ENCODE data around the gene KIAA1549.

DNA sequence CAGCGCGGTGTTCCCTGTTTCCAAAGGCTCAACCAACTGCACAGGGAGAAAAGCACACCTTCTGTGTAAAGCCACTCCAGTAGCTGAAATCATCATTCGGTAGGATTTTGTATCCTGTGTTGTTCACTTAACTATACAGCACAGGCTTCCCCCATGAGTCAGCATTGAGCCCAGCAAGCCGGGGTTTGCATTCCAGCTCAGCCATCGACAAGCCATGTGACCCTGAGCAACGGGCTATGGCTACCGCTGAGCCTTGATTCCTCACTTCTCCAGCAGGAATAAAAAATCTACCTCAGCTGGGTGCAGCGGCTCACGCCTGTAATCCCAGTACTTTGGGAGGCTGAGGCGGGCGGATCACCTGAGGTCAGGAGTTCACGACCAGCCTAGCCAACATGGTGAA is 139.1 kb downstream of the KIAA1549 start:
- TF ChIP-seq NR3C1 (IDR thresholded peaks at IDR 0.05) (no peak), SMC3 (IDR thresholded peaks at IDR 0.05) (no peak), EP300 (IDR thresholded peaks at IDR 0.05) (no peak), RCOR1 (IDR thresholded peaks at IDR 0.05; ENCODE audit: low read depth, low read length) (no peak), NPAS2 (CRISPR knock-in tag; IDR thresholded peaks at IDR 0.05; ENCODE audit: borderline replicate concordance) (no peak), MAZ (IDR thresholded peaks at IDR 0.05; ENCODE audit: borderline replicate concordance, low read depth, low read length) (no peak)
